OCI-LY1 (cell line): Measurements from ENCODE around the gene MYH7.

Source experiments
- EZH2 ChIP-seq: fragments of 200-600 bp; sonication (generic), shearing (Covaris generic); IDR thresholded peaks from 2 replicates; pipeline ENCODE4 v1.8.0; 2017; ENCODE audit warnings: borderline replicate concordance, mixed run types, mild to moderate bottlenecking, antibody characterized with exemption, low read length, moderate library complexity, mixed read lengths
- TF ChIP-seq, protein P1 (sequence below): fragments of 200-600 bp; sonication (generic), shearing (Covaris generic); IDR thresholded peaks from 2 replicates; pipeline ENCODE4 v1.5.1; 2017; ENCODE audit warnings: mild to moderate bottlenecking, antibody characterized with exemption, low read length, moderate library complexity, mixed read lengths

DNA sequence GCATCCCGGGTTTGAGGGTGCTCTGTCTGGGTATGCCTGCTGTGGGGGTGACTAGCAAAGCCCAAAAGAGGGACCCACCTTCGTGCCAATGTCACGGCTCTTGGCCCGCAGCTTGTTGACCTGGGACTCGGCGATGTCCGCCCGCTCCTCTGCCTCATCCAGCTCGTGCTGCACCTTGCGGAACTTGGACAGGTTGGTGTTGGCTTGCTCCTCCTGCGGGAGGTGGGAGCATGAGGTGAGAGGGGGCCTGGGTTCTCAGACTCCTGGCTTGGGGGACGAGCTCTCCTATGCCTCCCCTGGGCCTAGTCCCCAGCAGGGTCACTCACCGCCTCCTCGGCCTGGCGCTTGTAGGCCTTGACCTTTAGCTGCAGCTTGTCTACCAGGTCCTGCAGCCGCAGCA lies 21.8 kb downstream of the MYH7 start:
- TF ChIP-seq, protein P1, sequence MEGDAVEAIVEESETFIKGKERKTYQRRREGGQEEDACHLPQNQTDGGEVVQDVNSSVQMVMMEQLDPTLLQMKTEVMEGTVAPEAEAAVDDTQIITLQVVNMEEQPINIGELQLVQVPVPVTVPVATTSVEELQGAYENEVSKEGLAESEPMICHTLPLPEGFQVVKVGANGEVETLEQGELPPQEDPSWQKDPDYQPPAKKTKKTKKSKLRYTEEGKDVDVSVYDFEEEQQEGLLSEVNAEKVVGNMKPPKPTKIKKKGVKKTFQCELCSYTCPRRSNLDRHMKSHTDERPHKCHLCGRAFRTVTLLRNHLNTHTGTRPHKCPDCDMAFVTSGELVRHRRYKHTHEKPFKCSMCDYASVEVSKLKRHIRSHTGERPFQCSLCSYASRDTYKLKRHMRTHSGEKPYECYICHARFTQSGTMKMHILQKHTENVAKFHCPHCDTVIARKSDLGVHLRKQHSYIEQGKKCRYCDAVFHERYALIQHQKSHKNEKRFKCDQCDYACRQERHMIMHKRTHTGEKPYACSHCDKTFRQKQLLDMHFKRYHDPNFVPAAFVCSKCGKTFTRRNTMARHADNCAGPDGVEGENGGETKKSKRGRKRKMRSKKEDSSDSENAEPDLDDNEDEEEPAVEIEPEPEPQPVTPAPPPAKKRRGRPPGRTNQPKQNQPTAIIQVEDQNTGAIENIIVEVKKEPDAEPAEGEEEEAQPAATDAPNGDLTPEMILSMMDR = no peak
- TF ChIP-seq EZH2 = no peak
